Activated CD4-positive, alpha-beta T cell treated with anti-CD3 and anti-CD28 coated beads for 36 hours (primary cell): ENCODE data around the gene RARB. TPM values are rescaled to one million over a fixed set of nuclear protein-coding genes. Genes with fewer than 3 reads are reported as not detected.

ENCODE experiments used
- ATAC-seq: fragments of 200-7000 bp; cut with Tn5 transposase; one replicate; pipeline ENCODE4 v1.10.0; 2021; ENCODE audit warnings: mild to moderate bottlenecking, moderate library complexity
- CTCF ChIA-PET: fragments of 350-600 bp; sonication (Branson Sonifier 250); formaldehyde crosslinking; loops from one replicate; lab custom pipeline; 2021; ENCODE audit warnings: antibody characterized with exemption; lab: Charles Lee
- POLR2A ChIA-PET: fragments of 350-600 bp; sonication (Branson Sonifier 250); formaldehyde crosslinking; loops from one replicate; lab custom pipeline; 2021; ENCODE audit warnings: antibody characterized with exemption, inconsistent platforms; lab: Charles Lee
- DNase-seq: peaks from one replicate; pipeline ENCODE4 v3.0.0-alpha.2; 2020
- H3K27ac Mint-ChIP-seq: one replicate; pipeline ENCODE4 v1.8.0; 2021; ENCODE audit warnings: mixed read lengths
- H3K27me3 Mint-ChIP-seq: one replicate; pipeline ENCODE4 v1.8.0; 2021; ENCODE audit warnings: mixed read lengths
- H3K36me3 Mint-ChIP-seq: one replicate; pipeline ENCODE4 v1.8.0; 2021; ENCODE audit warnings: low read depth, mixed read lengths
- H3K4me1 Mint-ChIP-seq: one replicate; pipeline ENCODE4 v1.8.0; 2021; ENCODE audit warnings: mixed read lengths
- H3K4me3 Mint-ChIP-seq: one replicate; pipeline ENCODE4 v1.8.0; 2021; ENCODE audit warnings: mild to moderate bottlenecking, moderate library complexity, mixed read lengths
- H3K9me3 Mint-ChIP-seq: one replicate; pipeline ENCODE4 v1.8.0; 2021; ENCODE audit warnings: low read depth, mixed read lengths
- intact Hi-C, 2 experiments: fragments of 100-400 bp; cut with DNase I in 1 of 2; cut with micrococcal nuclease in 1 of 2; formaldehyde crosslinking; loops; one replicate each; pipeline versions ENCODE4 v1.14.2 to v1.15.1; 2022 to 2024; cut with DNase I, micrococcal nuclease
- total RNA-seq, 2 experiments: library from RNA; stranded (reverse); gene quantifications; one replicate each; pipeline ENCODE4 v1.2.3, GENCODE V29; 2021

The RARB gene
- total RNA-seq, 2 experiments from 2014 or later = not detected

DNA sequence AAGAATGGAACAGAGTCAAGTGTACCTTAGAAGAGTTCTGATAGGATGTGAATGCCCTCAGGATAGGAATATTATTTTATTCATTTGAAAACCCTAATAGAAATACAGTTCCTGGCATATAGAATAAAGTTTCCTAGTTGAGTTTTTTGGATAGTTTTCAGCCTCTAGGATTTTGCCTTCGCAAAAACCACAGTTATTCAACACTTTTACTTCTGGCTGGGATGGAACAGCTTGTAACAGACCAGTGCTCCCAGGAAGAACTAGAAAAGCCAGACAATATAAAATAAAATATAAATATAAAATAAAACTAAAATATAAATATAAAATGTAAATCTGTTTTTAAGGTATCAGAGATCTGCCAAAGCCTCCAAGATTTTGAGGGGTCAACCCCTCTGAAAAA is 27.5 kb upstream of the RARB start:
- H3K4me3 Mint-ChIP-seq = no peak overlapping the region
- no peaks in the 10 kb centered on the region for H3K27me3 Mint-ChIP-seq
- POLR2A ChIA-PET = no interaction called here
- H3K4me1 Mint-ChIP-seq = no peaks in the 10 kb centered on the region
- H3K27ac Mint-ChIP-seq = no peak overlapping the region
- H3K9me3 Mint-ChIP-seq = peaks cover 2% of the 10 kb centered on the region
- intact Hi-C loops = no loop called here
- CTCF ChIA-PET = no interaction called here
- no peaks in the 10 kb centered on the region for H3K36me3 Mint-ChIP-seq
- no peak for DNase-seq
- no peak for ATAC-seq

DNA sequence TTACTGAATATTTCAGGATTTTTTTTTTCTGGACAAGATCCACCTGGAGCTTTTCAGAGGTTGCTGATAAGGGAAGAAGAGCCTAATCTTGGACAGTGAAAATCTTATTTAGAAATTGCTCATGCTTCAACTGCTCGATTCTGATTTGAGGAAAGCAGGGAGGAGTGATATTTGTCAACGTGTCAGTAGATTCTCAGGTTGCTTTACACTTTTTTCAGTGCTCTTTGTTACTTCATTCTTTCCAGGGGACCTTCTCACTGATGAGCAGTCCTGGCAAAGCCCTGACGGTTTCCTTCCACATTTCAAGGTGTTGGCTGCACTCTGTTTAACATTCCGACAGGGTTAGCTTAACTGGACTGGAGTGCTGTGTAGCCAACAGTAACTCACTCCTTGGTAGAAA is 24.1 kb upstream of the RARB start:
- intact Hi-C loops = no loop called here
- ChIA-PET POLR2A (no interaction called here), CTCF (interaction anchor here (1.1 kb wide), 1 partner anchor 9 kb away, joined by 3 read pairs; no protein-coding TSS in a partner anchor)
- Mint-ChIP-seq H3K36me3 (no peaks in the 10 kb centered on the region), H3K9me3 (peaks cover 2% of the 10 kb centered on the region), H3K4me1 (no peaks in the 10 kb centered on the region), H3K4me3 (no peak overlapping the region), H3K27me3 (no peaks in the 10 kb centered on the region), H3K27ac (no peak overlapping the region)
- ATAC-seq (no peak), DNase-seq (no peak)

DNA sequence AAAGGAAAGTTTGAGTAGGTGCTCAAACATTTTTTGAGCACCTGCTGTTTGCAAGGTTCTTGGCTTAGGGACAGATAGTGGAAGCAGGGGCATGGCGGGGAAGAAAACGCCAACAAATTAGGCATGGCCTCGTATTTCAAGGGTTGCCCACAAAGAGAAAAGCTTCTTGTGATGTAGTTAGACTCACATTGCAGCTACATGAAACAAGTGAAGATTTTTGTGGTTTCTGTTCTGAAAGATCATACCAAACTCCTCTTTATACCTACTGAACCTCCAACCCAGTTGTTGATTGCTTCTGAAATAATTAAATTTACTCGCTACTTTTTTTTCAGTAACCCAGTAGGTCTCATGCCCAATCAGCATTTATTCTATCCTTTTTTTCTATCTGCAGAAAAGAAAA is 23.5 kb upstream of the RARB start:
- Mint-ChIP-seq H3K4me1 (no peaks in the 10 kb centered on the region), H3K4me3 (no peak overlapping the region), H3K9me3 (peaks cover 2% of the 10 kb centered on the region), H3K27ac (no peak overlapping the region), H3K36me3 (no peaks in the 10 kb centered on the region), H3K27me3 (no peaks in the 10 kb centered on the region)
- ATAC-seq (no peak), DNase-seq (no peak)
- intact Hi-C loops = no loop called here
- ChIA-PET POLR2A (no interaction called here), CTCF (no interaction called here)

DNA sequence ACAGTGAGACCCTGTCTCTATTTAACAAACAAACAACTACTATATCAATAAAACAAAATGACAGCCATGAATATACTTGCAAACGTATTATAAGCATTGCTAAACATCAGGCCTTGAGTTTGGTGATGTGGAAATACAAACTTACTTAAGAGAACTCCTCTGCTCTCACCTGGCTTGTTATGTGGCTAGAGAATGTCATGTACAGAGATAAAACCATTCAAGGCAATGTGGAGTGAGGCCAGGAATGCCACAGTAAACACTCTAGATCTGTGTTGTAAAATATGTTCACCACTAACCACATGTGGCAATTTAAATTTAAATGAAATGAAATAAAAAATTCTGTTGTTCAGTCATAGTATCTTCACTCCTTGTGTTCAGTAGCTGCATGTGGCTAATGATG is 22.7 kb upstream of the RARB start:
- ChIA-PET CTCF (no interaction called here), POLR2A (no interaction called here)
- Mint-ChIP-seq H3K4me3 (no peak overlapping the region), H3K9me3 (peaks cover 2% of the 10 kb centered on the region), H3K36me3 (no peaks in the 10 kb centered on the region), H3K27ac (no peak overlapping the region), H3K4me1 (no peaks in the 10 kb centered on the region), H3K27me3 (no peaks in the 10 kb centered on the region)
- intact Hi-C loops = no loop called here
- ATAC-seq = no peak
- DNase-seq = no peak

DNA sequence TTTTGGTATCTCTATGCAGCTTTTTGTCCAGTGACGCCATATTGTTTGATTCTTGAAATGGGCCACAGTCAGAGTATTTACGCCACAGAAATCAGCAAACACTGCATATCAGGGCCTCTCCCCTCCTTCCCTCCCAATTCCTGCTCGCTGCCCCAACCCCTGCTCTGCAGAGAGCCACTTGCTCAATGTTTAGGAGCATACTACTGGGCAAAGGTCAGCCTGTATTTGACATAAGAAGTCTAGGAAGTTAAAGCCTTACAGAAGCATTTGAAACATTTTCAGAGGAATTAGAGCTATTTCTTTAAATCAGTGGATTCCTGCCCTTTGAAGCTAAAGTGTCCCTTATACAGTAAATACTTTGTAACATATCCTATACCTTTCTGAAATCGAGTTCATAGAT is 17.4 kb upstream of the RARB start:
- H3K4me1 Mint-ChIP-seq = no peaks in the 10 kb centered on the region
- no peak overlapping the region for H3K27ac Mint-ChIP-seq
- ChIA-PET CTCF (no interaction called here), POLR2A (no interaction called here)
- ATAC-seq = no peak
- no peak for DNase-seq
- no peak overlapping the region for H3K4me3 Mint-ChIP-seq
- H3K9me3 Mint-ChIP-seq = no peaks in the 10 kb centered on the region
- H3K36me3 Mint-ChIP-seq = no peaks in the 10 kb centered on the region
- no peaks in the 10 kb centered on the region for H3K27me3 Mint-ChIP-seq
- intact Hi-C loops = no loop called here

DNA sequence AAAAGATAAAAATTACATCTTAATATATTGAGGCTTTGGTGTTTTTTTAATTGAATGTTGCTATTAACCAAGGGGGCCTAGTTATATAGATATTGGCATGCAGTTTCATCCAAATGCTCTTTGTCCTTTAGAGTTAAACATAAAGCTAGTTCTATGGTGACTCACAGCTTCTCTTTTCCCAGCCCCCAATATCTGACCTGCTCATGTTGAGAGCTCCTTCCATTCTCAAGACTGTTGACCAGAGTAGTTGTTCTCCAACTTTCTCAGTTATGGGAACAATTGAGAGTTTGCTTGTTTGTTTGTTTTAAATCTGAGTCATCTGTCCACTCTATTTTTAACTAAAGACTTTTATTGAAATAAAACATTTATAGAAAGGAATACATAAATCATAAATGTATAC is 15.8 kb upstream of the RARB start:
- ATAC-seq (no peak), DNase-seq (no peak)
- Mint-ChIP-seq H3K4me3 (no peak overlapping the region), H3K27ac (no peak overlapping the region), H3K36me3 (no peaks in the 10 kb centered on the region), H3K9me3 (peaks cover 3% of the 10 kb centered on the region), H3K4me1 (no peaks in the 10 kb centered on the region), H3K27me3 (no peaks in the 10 kb centered on the region)
- POLR2A ChIA-PET = no interaction called here
- intact Hi-C loops = no loop called here
- CTCF ChIA-PET = interaction anchor here (0.7 kb wide), 1 partner anchor 9 kb away, joined by 3 read pairs; no protein-coding TSS in a partner anchor

DNA sequence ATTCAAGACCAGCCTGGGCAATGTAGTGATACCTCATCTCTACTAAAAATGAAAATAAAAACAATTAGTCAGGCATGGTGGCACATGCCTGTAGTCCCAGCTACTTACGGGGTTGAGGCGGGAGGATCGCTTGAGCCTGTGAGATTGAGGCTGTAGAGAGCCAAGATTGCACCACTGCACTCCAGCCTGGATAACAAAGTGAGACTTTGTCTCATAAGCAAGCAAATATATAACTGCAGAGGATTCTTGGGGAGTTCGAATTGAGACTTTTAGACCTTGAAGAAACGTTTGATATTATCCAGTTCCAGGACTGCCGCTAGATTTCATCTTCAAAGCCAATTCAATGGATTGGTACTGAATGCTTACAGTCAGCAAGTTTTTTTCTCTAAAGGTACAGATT is 11.9 kb upstream of the RARB start:
- ATAC-seq (no peak), DNase-seq (no peak)
- intact Hi-C loops = no loop called here
- no peaks in the 10 kb centered on the region for H3K4me1 Mint-ChIP-seq
- H3K9me3 Mint-ChIP-seq = peaks cover 4% of the 10 kb centered on the region
- H3K4me3 Mint-ChIP-seq = no peak overlapping the region
- peaks cover 4% of the 10 kb centered on the region for H3K27me3 Mint-ChIP-seq
- no peak overlapping the region for H3K27ac Mint-ChIP-seq
- CTCF ChIA-PET = no interaction called here
- POLR2A ChIA-PET = no interaction called here
- H3K36me3 Mint-ChIP-seq = no peaks in the 10 kb centered on the region

DNA sequence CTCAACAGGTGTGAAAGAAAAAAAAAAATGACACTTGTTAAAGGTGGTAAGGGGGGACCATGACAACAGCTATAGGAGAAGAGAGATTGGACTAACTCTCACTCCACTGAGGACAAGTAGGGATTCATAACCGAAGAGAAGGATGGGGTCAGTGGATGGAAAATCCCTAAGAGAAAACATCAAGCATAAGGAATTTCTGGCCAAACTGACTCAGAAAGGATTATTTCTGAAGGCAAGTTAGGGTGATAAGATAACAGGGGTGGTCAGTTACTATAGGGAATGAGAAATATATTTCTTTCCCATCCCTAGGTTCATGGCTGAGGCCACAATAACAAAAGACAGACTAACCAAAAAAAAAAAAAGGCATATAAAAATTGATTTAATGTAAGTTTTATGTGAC is 9.5 kb upstream of the RARB start:
- no peaks in the 10 kb centered on the region for H3K36me3 Mint-ChIP-seq
- ChIA-PET CTCF (no interaction called here), POLR2A (no interaction called here)
- DNase-seq = no peak
- no peak for ATAC-seq
- peaks cover 4% of the 10 kb centered on the region for H3K27me3 Mint-ChIP-seq
- H3K4me3 Mint-ChIP-seq = no peak overlapping the region
- no peak overlapping the region for H3K27ac Mint-ChIP-seq
- peaks cover 4% of the 10 kb centered on the region for H3K9me3 Mint-ChIP-seq
- no peaks in the 10 kb centered on the region for H3K4me1 Mint-ChIP-seq
- intact Hi-C loops = no loop called here

DNA sequence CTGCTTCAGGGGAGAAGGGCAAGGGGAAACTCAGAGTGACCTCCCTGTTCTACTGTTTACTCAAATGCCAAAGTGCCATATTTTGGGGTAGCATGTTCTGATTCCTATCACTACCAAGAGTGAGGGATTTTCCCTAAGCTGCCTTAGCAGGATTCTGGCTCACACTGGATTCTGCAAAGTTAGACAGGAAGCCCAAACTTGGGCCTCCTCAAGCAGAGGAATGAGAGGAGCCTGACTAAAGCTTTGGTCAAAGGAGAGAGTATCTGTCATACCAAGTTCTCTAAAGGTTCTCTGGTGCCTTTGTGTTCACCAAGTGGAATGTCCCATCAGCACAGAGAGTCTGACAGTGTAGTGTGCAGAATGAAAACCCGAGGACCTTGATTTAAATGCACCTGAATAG is 8.8 kb upstream of the RARB start:
- CTCF ChIA-PET = no interaction called here
- H3K9me3 Mint-ChIP-seq = peaks cover 4% of the 10 kb centered on the region
- intact Hi-C loops = no loop called here
- H3K4me1 Mint-ChIP-seq = no peaks in the 10 kb centered on the region
- no peak for DNase-seq
- H3K27me3 Mint-ChIP-seq = peaks cover 7% of the 10 kb centered on the region
- POLR2A ChIA-PET = no interaction called here
- H3K4me3 Mint-ChIP-seq = no peak overlapping the region
- H3K36me3 Mint-ChIP-seq = no peaks in the 10 kb centered on the region
- no peak for ATAC-seq
- no peak overlapping the region for H3K27ac Mint-ChIP-seq

DNA sequence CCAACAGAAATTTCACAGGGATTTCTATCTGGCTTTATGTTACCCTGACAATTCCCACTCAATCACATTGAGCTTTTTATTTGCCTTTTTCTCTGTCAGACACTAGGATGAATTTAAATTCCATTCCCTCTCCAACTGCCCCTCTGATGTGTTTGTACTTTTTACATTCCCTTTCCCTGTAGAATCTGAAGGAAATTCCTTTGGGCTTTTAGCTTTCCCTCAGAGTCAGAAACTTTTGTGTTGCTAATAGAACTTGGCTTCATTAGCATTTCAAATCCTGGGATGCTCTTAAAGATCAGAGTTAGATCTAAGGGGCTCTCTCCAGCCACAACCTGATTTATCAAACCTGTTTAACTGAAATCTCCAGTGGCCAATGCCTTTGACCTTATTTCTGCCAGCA is 7.9 kb upstream of the RARB start:
- no peaks in the 10 kb centered on the region for H3K4me1 Mint-ChIP-seq
- ChIA-PET POLR2A (no interaction called here), CTCF (no interaction called here)
- no peak overlapping the region for H3K4me3 Mint-ChIP-seq
- H3K36me3 Mint-ChIP-seq = no peaks in the 10 kb centered on the region
- intact Hi-C loops = no loop called here
- peaks cover 4% of the 10 kb centered on the region for H3K9me3 Mint-ChIP-seq
- peaks cover 9% of the 10 kb centered on the region for H3K27me3 Mint-ChIP-seq
- ATAC-seq (no peak), DNase-seq (no peak)
- no peak overlapping the region for H3K27ac Mint-ChIP-seq

DNA sequence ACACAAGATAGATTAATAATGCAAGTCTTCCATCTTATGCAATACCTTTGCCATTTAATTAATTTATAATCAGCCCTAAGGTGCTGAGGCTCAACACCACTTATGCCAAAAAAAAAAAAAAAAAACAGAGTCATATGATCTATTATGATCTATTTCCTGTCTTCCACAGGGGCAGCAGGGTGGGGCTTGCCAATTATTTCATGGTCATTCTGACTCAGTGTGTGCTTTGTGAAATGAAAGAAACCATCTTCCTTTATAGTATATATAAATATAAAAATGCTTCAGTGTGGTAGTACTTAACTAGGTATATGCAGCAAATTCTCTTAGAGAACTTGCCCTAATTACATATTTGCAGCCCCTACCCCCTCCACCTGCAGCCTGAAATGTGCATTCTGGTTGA is 7.2 kb upstream of the RARB start:
- DNase-seq = no peak
- ATAC-seq = no peak
- ChIA-PET CTCF (no interaction called here), POLR2A (no interaction called here)
- no peaks in the 10 kb centered on the region for H3K36me3 Mint-ChIP-seq
- intact Hi-C loops = no loop called here
- H3K27ac Mint-ChIP-seq = no peak overlapping the region
- peaks cover 14% of the 10 kb centered on the region for H3K27me3 Mint-ChIP-seq
- H3K4me1 Mint-ChIP-seq = no peaks in the 10 kb centered on the region
- H3K4me3 Mint-ChIP-seq = no peak overlapping the region
- H3K9me3 Mint-ChIP-seq = peaks cover 4% of the 10 kb centered on the region

DNA sequence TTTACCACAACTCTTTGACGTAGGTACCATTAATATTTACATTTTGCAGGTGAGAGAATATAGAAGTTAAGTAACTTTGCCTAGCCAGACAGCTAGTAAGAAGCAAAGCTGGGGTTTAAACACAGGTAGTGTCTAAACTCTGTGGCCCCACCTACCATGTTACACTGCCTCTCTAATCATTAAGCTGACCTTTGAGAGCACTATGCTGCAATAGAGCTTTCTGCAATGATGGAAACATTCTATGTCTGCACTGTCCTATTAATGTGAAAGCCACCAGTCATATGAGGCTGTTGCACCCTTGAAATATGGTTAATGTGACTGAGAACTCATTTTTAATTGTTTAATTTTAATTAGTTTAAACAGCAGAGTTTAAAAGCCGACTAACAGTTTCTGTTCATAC is 6.3 kb upstream of the RARB start:
- Mint-ChIP-seq H3K36me3 (no peaks in the 10 kb centered on the region), H3K4me1 (no peaks in the 10 kb centered on the region), H3K9me3 (peaks cover 4% of the 10 kb centered on the region), H3K27ac (no peak overlapping the region), H3K4me3 (no peak overlapping the region), H3K27me3 (peaks cover 17% of the 10 kb centered on the region)
- CTCF ChIA-PET = interaction anchor here (1.4 kb wide), 1 partner anchor 19 kb away, joined by 3 read pairs; no protein-coding TSS in a partner anchor
- POLR2A ChIA-PET = no interaction called here
- no peak for DNase-seq
- no peak for ATAC-seq
- intact Hi-C loops = no loop called here
